HEK293 (cell line): ENCODE measurements around the gene SEMA6A.

Source experiments
- CTCF ChIA-PET: fragments of 350-600 bp; formaldehyde crosslinking; extraction: SDS; loops from one replicate; lab custom pipeline; 2021; ENCODE audit warnings: antibody characterized with exemption; lab: Yijun Ruan, JAX
- POLR2A ChIA-PET: fragments of 300-600 bp; formaldehyde crosslinking; extraction: SDS; loops from one replicate; lab custom pipeline; 2020; ENCODE audit warnings: antibody characterized with exemption, inconsistent platforms; lab: Yijun Ruan, JAX
- H3K27ac ChIP-seq: fragments of 200-500 bp; sonication (Bioruptor generic); 2 replicates; pipeline ENCODE4 v1.5.1; 2014; ENCODE audit warnings: low read depth, low read length, control low read depth, inconsistent platforms; ENCODE audit errors: extremely low read depth
- H3K36me3 ChIP-seq, 2 experiments: fragments of 200-500 bp in 1 of 2; sonication (Bioruptor generic) in 1 of 2; 1 replicate in 1 of 2; 2 replicates in 1 of 2; pipeline ENCODE4 v1.5.1; 2014 to 2017; ENCODE audit warnings: inconsistent platforms in 2 of 2, low read length in 2 of 2; ENCODE audit not compliant: control insufficient read depth in 2 of 2, insufficient read depth in 1 of 2
- H3K4me1 ChIP-seq: fragments of 200-500 bp; sonication (Bioruptor generic); 2 replicates; pipeline ENCODE4 v1.5.1; 2014; ENCODE audit warnings: mild to moderate bottlenecking, low read length, inconsistent platforms; ENCODE audit not compliant: control insufficient read depth, insufficient read depth
- H3K4me3 ChIP-seq: 2 replicates; pipeline ENCODE4 v1.5.1; 2011; ENCODE audit warnings: low read depth, mild to moderate bottlenecking, control low read depth, low read length, moderate library complexity
- H3K9me3 ChIP-seq: fragments of 200-500 bp; sonication (Bioruptor generic); 2 replicates; pipeline ENCODE4 v1.5.1; 2014; ENCODE audit warnings: low read depth, low read length, inconsistent platforms; ENCODE audit not compliant: control insufficient read depth, insufficient read depth
- FEZF1 ChIP-seq: fragments of 450-650 bp; formaldehyde crosslinking; IDR thresholded peaks from 2 replicates; pipeline ENCODE4 v1.5.1; 2016; ENCODE audit warnings: missing biosample characterization, missing genetic modification characterization
- GLI2 ChIP-seq: fragments of 450-650 bp; formaldehyde crosslinking; IDR thresholded peaks from 2 replicates; pipeline ENCODE4; 2017; ENCODE audit warnings: missing biosample characterization, missing genetic modification characterization, low read depth, borderline replicate concordance
- GLIS2 ChIP-seq: fragments of 450-650 bp; formaldehyde crosslinking; IDR thresholded peaks from 2 replicates; pipeline ENCODE4 v1.5.1; 2016; ENCODE audit warnings: missing biosample characterization, missing genetic modification characterization
- IKZF3 ChIP-seq: fragments of 450-650 bp; IDR thresholded peaks from 2 replicates; pipeline ENCODE4 v1.5.0; 2018; ENCODE audit warnings: missing biosample characterization, mild to moderate bottlenecking, missing genetic modification characterization, moderate library complexity
- KLF1 ChIP-seq: fragments of 450-650 bp; formaldehyde crosslinking; IDR thresholded peaks from 2 replicates; pipeline ENCODE4 v1.5.1; 2016; ENCODE audit warnings: missing biosample characterization, missing genetic modification characterization
- KLF16 ChIP-seq: fragments of 450-650 bp; formaldehyde crosslinking; IDR thresholded peaks from 2 replicates; pipeline ENCODE4 v1.5.1; 2017; ENCODE audit warnings: missing biosample characterization, missing genetic modification characterization
- SP7 ChIP-seq: fragments of 450-650 bp; formaldehyde crosslinking; IDR thresholded peaks from 2 replicates; pipeline ENCODE4 v1.5.1; 2016; ENCODE audit warnings: missing biosample characterization, missing genetic modification characterization
- ZFP3 ChIP-seq: fragments of 450-650 bp; formaldehyde crosslinking; IDR thresholded peaks from 2 replicates; pipeline ENCODE4 v1.5.1; 2016; ENCODE audit warnings: low read depth, missing biosample characterization, missing genetic modification characterization
- ZNF132 ChIP-seq: fragments of 450-650 bp; formaldehyde crosslinking; IDR thresholded peaks from 2 replicates; pipeline ENCODE4 v1.5.1; 2017; ENCODE audit warnings: missing biosample characterization, missing genetic modification characterization, borderline replicate concordance
- ZNF140 ChIP-seq: fragments of 450-650 bp; formaldehyde crosslinking; IDR thresholded peaks from 2 replicates; pipeline ENCODE4 v1.5.1; 2016; ENCODE audit warnings: missing biosample characterization, missing genetic modification characterization
- ZNF335 ChIP-seq: fragments of 450-650 bp; formaldehyde crosslinking; conservative IDR thresholded peaks from 2 replicates; pipeline ENCODE4 v1.5.1; 2016; ENCODE audit warnings: missing biosample characterization, missing genetic modification characterization
- ZNF426 ChIP-seq: fragments of 450-650 bp; formaldehyde crosslinking; IDR thresholded peaks from 2 replicates; pipeline ENCODE4 v1.5.1; 2017; ENCODE audit warnings: missing biosample characterization, missing genetic modification characterization, mild to moderate bottlenecking, inconsistent platforms, moderate library complexity
- ZNF433 ChIP-seq: fragments of 450-650 bp; formaldehyde crosslinking; IDR thresholded peaks from 2 replicates; pipeline ENCODE4 v1.5.1; 2016; ENCODE audit warnings: missing biosample characterization, missing genetic modification characterization, low read depth
- ZNF473 ChIP-seq: fragments of 450-650 bp; formaldehyde crosslinking; IDR thresholded peaks from 2 replicates; pipeline ENCODE4 v1.5.1; 2017; ENCODE audit warnings: missing biosample characterization, missing genetic modification characterization
- ZNF510 ChIP-seq: fragments of 450-650 bp; formaldehyde crosslinking; IDR thresholded peaks from 2 replicates; pipeline ENCODE4 v1.5.1; 2018; ENCODE audit warnings: mild to moderate bottlenecking, missing genetic modification characterization, missing biosample characterization; ENCODE audit not compliant: insufficient replicate concordance
- ZNF544 ChIP-seq: fragments of 450-650 bp; formaldehyde crosslinking; IDR thresholded peaks from 2 replicates; pipeline ENCODE4 v1.5.0; 2017; ENCODE audit warnings: missing biosample characterization, missing genetic modification characterization
- ZNF785 ChIP-seq: fragments of 450-650 bp; formaldehyde crosslinking; IDR thresholded peaks from 2 replicates; pipeline ENCODE4 v1.5.1; 2016; ENCODE audit warnings: missing biosample characterization, missing genetic modification characterization
- TF ChIP-seq, protein P1 (sequence below): fragments of 450-650 bp; formaldehyde crosslinking; conservative IDR thresholded peaks from 2 replicates; pipeline ENCODE4 v1.5.1; 2016; ENCODE audit warnings: low read depth, missing biosample characterization, missing genetic modification characterization
- TF ChIP-seq, protein P2 (sequence below): fragments of 450-650 bp; formaldehyde crosslinking; IDR thresholded peaks from 2 replicates; pipeline ENCODE4 v1.5.1; 2016; ENCODE audit warnings: missing biosample characterization, missing genetic modification characterization
- TF ChIP-seq, protein P3 (sequence below): fragments of 450-650 bp; formaldehyde crosslinking; IDR thresholded peaks from 2 replicates; pipeline ENCODE4 v1.5.1; 2016; ENCODE audit warnings: missing biosample characterization, missing genetic modification characterization, low read depth
- TF ChIP-seq, protein P4 (sequence below): fragments of 450-650 bp; formaldehyde crosslinking; IDR thresholded peaks from 2 replicates; pipeline ENCODE4 v1.5.1; 2016; ENCODE audit warnings: missing biosample characterization, missing genetic modification characterization, borderline replicate concordance
- TF ChIP-seq, protein P5 (sequence below): fragments of 450-650 bp; formaldehyde crosslinking; IDR thresholded peaks from 2 replicates; pipeline ENCODE4 v1.5.1; 2016; ENCODE audit warnings: missing biosample characterization, missing genetic modification characterization
- TF ChIP-seq, protein P6 (sequence below): fragments of 450-650 bp; formaldehyde crosslinking; IDR thresholded peaks from 2 replicates; pipeline ENCODE4 v1.5.1; 2016; ENCODE audit warnings: missing biosample characterization, missing genetic modification characterization

SEMA6A gene

DNA sequence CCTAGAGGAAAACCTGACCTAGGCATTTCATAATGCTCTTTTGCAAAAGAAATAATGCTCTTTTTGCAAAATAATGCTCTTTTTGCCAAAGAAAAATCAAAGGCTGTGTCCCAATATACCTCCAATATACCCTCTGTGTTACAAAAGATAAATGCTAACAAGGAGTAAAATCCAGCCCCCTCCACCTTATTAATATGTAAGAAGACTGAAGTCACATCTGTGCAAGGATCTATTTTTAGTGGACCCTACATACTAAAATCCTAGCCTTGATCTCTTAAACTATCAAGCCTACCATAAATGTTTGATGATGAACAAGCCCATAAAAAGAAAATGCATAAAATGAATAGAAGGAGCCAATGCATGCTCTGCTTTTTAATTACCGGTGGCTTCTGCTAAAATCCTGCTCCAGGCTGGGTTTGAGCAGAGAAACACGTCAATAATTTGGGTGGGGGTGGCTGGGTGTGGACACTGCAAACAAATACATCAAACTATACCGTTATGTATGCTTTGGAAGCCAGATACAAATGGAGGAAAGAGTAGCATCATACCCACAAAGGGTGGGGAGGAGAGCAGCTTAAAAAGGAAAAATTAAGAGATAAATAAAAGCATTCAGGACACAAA is 131.6 kb downstream of the SEMA6A start (continued):
- TF ChIP-seq, protein P1, sequence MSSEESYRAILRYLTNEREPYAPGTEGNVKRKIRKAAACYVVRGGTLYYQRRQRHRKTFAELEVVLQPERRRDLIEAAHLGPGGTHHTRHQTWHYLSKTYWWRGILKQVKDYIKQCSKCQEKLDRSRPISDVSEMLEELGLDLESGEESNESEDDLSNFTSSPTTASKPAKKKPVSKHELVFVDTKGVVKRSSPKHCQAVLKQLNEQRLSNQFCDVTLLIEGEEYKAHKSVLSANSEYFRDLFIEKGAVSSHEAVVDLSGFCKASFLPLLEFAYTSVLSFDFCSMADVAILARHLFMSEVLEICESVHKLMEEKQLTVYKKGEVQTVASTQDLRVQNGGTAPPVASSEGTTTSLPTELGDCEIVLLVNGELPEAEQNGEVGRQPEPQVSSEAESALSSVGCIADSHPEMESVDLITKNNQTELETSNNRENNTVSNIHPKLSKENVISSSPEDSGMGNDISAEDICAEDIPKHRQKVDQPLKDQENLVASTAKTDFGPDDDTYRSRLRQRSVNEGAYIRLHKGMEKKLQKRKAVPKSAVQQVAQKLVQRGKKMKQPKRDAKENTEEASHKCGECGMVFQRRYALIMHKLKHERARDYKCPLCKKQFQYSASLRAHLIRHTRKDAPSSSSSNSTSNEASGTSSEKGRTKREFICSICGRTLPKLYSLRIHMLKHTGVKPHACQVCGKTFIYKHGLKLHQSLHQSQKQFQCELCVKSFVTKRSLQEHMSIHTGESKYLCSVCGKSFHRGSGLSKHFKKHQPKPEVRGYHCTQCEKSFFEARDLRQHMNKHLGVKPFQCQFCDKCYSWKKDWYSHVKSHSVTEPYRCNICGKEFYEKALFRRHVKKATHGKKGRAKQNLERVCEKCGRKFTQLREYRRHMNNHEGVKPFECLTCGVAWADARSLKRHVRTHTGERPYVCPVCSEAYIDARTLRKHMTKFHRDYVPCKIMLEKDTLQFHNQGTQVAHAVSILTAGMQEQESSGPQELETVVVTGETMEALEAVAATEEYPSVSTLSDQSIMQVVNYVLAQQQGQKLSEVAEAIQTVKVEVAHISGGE (tag by site-specific recombination): no peak
- no peak for TF ChIP-seq ZNF544 (tag by site-specific recombination)
- no peak for TF ChIP-seq GLIS2 (tag by site-specific recombination)
- TF ChIP-seq IKZF3 (tag by site-specific recombination): no peak
- no peak for TF ChIP-seq ZNF785 (tag by site-specific recombination)
- no peak for TF ChIP-seq GLI2 (tag by site-specific recombination)
- no peak for TF ChIP-seq ZNF140 (tag by site-specific recombination)
- no peak for TF ChIP-seq ZNF426 (tag by site-specific recombination)
- no peak for TF ChIP-seq ZNF433 (tag by site-specific recombination)
- TF ChIP-seq SP7: no peak
- TF ChIP-seq, protein P2, sequence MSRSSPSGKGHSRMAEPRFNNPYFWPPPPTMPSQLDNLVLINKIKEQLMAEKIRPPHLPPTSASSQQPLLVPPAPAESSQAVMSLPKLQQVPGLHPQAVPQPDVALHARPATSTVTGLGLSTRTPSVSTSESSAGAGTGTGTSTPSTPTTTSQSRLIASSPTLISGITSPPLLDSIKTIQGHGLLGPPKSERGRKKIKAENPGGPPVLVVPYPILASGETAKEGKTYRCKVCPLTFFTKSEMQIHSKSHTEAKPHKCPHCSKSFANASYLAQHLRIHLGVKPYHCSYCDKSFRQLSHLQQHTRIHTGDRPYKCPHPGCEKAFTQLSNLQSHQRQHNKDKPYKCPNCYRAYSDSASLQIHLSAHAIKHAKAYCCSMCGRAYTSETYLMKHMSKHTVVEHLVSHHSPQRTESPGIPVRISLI (tag by site-specific recombination): no peak
- no peak for TF ChIP-seq ZNF132 (tag by site-specific recombination)
- no peak for TF ChIP-seq ZFP3 (tag by site-specific recombination)
- TF ChIP-seq FEZF1 (tag by site-specific recombination): 0 out of 2 replicates have a peak, but pooled peaks have one; percentile 9
- 0 out of 2 replicates have a peak, but pooled peaks have one; percentile 32 for TF ChIP-seq KLF1
- TF ChIP-seq, protein P3, sequence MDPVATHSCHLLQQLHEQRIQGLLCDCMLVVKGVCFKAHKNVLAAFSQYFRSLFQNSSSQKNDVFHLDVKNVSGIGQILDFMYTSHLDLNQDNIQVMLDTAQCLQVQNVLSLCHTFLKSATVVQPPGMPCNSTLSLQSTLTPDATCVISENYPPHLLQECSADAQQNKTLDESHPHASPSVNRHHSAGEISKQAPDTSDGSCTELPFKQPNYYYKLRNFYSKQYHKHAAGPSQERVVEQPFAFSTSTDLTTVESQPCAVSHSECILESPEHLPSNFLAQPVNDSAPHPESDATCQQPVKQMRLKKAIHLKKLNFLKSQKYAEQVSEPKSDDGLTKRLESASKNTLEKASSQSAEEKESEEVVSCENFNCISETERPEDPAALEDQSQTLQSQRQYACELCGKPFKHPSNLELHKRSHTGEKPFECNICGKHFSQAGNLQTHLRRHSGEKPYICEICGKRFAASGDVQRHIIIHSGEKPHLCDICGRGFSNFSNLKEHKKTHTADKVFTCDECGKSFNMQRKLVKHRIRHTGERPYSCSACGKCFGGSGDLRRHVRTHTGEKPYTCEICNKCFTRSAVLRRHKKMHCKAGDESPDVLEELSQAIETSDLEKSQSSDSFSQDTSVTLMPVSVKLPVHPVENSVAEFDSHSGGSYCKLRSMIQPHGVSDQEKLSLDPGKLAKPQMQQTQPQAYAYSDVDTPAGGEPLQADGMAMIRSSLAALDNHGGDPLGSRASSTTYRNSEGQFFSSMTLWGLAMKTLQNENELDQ (tag by site-specific recombination): no peak
- TF ChIP-seq, protein P4, sequence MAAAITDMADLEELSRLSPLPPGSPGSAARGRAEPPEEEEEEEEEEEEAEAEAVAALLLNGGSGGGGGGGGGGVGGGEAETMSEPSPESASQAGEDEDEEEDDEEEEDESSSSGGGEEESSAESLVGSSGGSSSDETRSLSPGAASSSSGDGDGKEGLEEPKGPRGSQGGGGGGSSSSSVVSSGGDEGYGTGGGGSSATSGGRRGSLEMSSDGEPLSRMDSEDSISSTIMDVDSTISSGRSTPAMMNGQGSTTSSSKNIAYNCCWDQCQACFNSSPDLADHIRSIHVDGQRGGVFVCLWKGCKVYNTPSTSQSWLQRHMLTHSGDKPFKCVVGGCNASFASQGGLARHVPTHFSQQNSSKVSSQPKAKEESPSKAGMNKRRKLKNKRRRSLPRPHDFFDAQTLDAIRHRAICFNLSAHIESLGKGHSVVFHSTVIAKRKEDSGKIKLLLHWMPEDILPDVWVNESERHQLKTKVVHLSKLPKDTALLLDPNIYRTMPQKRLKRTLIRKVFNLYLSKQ (tag by site-specific recombination): no peak

DNA sequence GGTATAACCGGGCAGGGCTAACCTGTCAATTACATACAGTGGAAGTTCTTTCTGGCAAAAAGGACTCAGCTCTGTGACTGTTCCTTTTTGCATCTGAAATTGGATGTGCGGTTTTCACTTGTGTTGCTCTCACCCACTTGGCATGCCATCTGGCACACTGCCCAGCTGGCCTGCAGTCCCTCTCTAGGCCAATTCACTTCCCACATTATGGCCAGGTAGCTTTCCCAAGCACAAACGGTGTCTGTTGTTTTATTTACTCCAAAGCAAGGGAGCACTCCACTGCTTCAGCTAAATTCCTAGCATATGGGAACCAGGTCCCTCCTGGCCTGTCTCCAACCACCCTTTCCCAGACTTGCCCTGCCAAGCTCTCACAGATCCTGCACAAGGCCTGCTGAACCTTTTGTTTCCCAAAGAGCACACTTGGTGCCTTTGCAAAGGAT is 132.5 kb downstream of the SEMA6A start:
- CTCF ChIA-PET: no interaction called here
- no peak overlapping the region for H3K4me3 ChIP-seq
- H3K36me3 ChIP-seq: peaks cover 0 to 25% of the 10 kb centered on the region in 2 experiments; a peak in 1 of 3 replicates
- H3K27ac ChIP-seq: no peak overlapping the region
- no peaks in the 10 kb centered on the region for H3K9me3 ChIP-seq
- POLR2A ChIA-PET: no interaction called here
- H3K4me1 ChIP-seq: peaks cover 3% of the 10 kb centered on the region
- TF ChIP-seq, protein P5, sequence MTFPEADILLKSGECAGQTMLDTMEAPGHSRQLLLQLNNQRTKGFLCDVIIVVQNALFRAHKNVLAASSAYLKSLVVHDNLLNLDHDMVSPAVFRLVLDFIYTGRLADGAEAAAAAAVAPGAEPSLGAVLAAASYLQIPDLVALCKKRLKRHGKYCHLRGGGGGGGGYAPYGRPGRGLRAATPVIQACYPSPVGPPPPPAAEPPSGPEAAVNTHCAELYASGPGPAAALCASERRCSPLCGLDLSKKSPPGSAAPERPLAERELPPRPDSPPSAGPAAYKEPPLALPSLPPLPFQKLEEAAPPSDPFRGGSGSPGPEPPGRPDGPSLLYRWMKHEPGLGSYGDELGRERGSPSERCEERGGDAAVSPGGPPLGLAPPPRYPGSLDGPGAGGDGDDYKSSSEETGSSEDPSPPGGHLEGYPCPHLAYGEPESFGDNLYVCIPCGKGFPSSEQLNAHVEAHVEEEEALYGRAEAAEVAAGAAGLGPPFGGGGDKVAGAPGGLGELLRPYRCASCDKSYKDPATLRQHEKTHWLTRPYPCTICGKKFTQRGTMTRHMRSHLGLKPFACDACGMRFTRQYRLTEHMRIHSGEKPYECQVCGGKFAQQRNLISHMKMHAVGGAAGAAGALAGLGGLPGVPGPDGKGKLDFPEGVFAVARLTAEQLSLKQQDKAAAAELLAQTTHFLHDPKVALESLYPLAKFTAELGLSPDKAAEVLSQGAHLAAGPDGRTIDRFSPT (tag by site-specific recombination): no peak
- TF ChIP-seq, protein P6, sequence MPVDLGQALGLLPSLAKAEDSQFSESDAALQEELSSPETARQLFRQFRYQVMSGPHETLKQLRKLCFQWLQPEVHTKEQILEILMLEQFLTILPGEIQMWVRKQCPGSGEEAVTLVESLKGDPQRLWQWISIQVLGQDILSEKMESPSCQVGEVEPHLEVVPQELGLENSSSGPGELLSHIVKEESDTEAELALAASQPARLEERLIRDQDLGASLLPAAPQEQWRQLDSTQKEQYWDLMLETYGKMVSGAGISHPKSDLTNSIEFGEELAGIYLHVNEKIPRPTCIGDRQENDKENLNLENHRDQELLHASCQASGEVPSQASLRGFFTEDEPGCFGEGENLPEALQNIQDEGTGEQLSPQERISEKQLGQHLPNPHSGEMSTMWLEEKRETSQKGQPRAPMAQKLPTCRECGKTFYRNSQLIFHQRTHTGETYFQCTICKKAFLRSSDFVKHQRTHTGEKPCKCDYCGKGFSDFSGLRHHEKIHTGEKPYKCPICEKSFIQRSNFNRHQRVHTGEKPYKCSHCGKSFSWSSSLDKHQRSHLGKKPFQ (tag by site-specific recombination): no peak
- no peak for TF ChIP-seq KLF16
- TF ChIP-seq ZNF510 (tag by site-specific recombination): no peak
- TF ChIP-seq ZNF335 (tag by site-specific recombination): no peak
- TF ChIP-seq FEZF1 (tag by site-specific recombination): peak; percentile 75
- no peak for TF ChIP-seq ZNF473
